ENCODE measurements around the gene ADGRB2.

- no peak for TF ChIP-seq EP300 (IDR thresholded peaks at IDR 0.05)
- TF ChIP-seq CTCF (IDR thresholded peaks at IDR 0.05): no peak
Measured at GRCh38 chr1:31779687-31780086, 15.5 kb upstream of the ADGRB2 start.

Data from upper lobe of left lung (tissue), 4 donors.